ENCODE results near the gene GLT8D1. TPM values are rescaled to one million over a fixed set of nuclear protein-coding genes. Genes with fewer than 3 reads are reported as not detected.

GLT8D1 gene
- total and polyA plus RNA-seq, 2 of the 4 experiments (the other 2 are of a cell fraction), result 87.8 to 124 TPM

- no CpG with 5 or more reads among the region's 4 CpGs for WGBS, 2 experiments (ENCODE audit: extremely low coverage in 2 of 2, insufficient read length in 1 of 2)
- Histone ChIP-seq H3K23ac (ENCODE audit: low read depth, low read length) (0 out of 2 replicates have a peak overlapping the region, but pooled peaks have one; percentile 5), H2BK15ac (ENCODE audit: low read depth, low read length) (no peak overlapping the region), H4K5ac (ENCODE audit: low read depth, low read length) (no peak overlapping the region), H3K4me1 (ENCODE audit: control insufficient read depth, insufficient read depth, low read length) (peaks cover 5% of the 10 kb centered on the region), H2BK120ac (ENCODE audit: low read depth, low read length) (no peak overlapping the region), H3K9me3 (ENCODE audit: control insufficient read depth, insufficient read depth, low read length) (no peaks in the 10 kb centered on the region), H3K9ac (ENCODE audit: low read depth, low read length) (no peak overlapping the region), H2AK9ac (replicated peaks; ENCODE audit: low read depth, low read length, poor library complexity) (no peak overlapping the region), H4K91ac (ENCODE audit: insufficient read depth, low read depth, low read length) (no peak overlapping the region), H3K14ac (replicated peaks; ENCODE audit: low read depth, low read length) (no peak overlapping the region), H2AFZ (replicated peaks; ENCODE audit: low read length, poor library complexity) (no peak overlapping the region), H3K27me3 (ENCODE audit: control insufficient read depth, insufficient read depth, low read length) (no peaks in the 10 kb centered on the region), H3K56ac (ENCODE audit: extremely low read depth, insufficient read depth, low read length) (no peak overlapping the region), H3K36me3 (ENCODE audit: control insufficient read depth, insufficient read depth, low read length) (peaks cover 9% of the 10 kb centered on the region), H3K9me1 (ENCODE audit: insufficient read depth, low read length) (0 out of 2 replicates have a peak, but pooled peaks cover 2% of the 10 kb centered on the region), H2AK5ac (ENCODE audit: low read depth, low read length) (no peak overlapping the region), H3K18ac (ENCODE audit: low read depth, low read length) (no peak overlapping the region), H2BK20ac (ENCODE audit: low read depth, low read length) (no peak overlapping the region), H3K27ac (ENCODE audit: insufficient read depth, low read length) (no peak overlapping the region), H3K79me1 (ENCODE audit: low read depth in 1 of 2, low read length in 2 of 2) (peaks cover 17 to 50% of the 10 kb centered on the region in 2 experiments), H4K20me1 (ENCODE audit: insufficient read depth, low read length) (peaks cover 12% of the 10 kb centered on the region; the same call in 1 of the 2 replicates), H4K8ac (ENCODE audit: low read depth in 2 of 2, low read length in 2 of 2) (no peak overlapping the region), H3K4me3 (ENCODE audit: insufficient read depth, low read depth, low read length) (no peak overlapping the region), H3K4ac (ENCODE audit: low read depth, low read length) (no peak overlapping the region), H3K4me2 (ENCODE audit: low read depth, low read length) (no peak overlapping the region; the same call in 1 of the 2 replicates), H2BK5ac (ENCODE audit: low read depth, low read length, poor library complexity, severe bottlenecking) (no peak overlapping the region)
- BruUV-seq (replicated peaks), result TSS peak; percentile 60
- TF ChIP-seq, protein P1, sequence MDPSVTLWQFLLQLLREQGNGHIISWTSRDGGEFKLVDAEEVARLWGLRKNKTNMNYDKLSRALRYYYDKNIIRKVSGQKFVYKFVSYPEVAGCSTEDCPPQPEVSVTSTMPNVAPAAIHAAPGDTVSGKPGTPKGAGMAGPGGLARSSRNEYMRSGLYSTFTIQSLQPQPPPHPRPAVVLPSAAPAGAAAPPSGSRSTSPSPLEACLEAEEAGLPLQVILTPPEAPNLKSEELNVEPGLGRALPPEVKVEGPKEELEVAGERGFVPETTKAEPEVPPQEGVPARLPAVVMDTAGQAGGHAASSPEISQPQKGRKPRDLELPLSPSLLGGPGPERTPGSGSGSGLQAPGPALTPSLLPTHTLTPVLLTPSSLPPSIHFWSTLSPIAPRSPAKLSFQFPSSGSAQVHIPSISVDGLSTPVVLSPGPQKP (IDR thresholded peaks at IDR 0.05; ENCODE audit: borderline replicate concordance, low read depth, low read length), result no peak
- no peak for TF ChIP-seq RCOR1 (IDR thresholded peaks at IDR 0.05; ENCODE audit: insufficient replicate concordance, low read length)
- TF ChIP-seq MAZ (IDR thresholded peaks at IDR 0.05; ENCODE audit: borderline replicate concordance, low read depth, low read length), result no peak
- no peak for TF ChIP-seq POLR2A (IDR thresholded peaks at IDR 0.05; ENCODE audit: low read depth, low read length)
- no peak for TF ChIP-seq NFE2L2 (IDR thresholded peaks at IDR 0.05; ENCODE audit: low read depth, low read length)
- TF ChIP-seq CEBPB (IDR thresholded peaks at IDR 0.05; ENCODE audit: low read depth, low read length), result no peak
- no peak for TF ChIP-seq MAFK (IDR thresholded peaks at IDR 0.05; ENCODE audit: low read depth, low read length)
- TF ChIP-seq, protein P2, sequence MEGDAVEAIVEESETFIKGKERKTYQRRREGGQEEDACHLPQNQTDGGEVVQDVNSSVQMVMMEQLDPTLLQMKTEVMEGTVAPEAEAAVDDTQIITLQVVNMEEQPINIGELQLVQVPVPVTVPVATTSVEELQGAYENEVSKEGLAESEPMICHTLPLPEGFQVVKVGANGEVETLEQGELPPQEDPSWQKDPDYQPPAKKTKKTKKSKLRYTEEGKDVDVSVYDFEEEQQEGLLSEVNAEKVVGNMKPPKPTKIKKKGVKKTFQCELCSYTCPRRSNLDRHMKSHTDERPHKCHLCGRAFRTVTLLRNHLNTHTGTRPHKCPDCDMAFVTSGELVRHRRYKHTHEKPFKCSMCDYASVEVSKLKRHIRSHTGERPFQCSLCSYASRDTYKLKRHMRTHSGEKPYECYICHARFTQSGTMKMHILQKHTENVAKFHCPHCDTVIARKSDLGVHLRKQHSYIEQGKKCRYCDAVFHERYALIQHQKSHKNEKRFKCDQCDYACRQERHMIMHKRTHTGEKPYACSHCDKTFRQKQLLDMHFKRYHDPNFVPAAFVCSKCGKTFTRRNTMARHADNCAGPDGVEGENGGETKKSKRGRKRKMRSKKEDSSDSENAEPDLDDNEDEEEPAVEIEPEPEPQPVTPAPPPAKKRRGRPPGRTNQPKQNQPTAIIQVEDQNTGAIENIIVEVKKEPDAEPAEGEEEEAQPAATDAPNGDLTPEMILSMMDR (conservative IDR thresholded peaks at IDR 0.05; ENCODE audit: low read depth, low read length), result no peak
- no peak for TF ChIP-seq BHLHE40 (IDR thresholded peaks at IDR 0.05; ENCODE audit: low read depth, low read length)
- CTCF ChIA-PET, result no interaction called here
- ATAC-seq (ENCODE audit: low read depth), result no peak
- dilution Hi-C loops (cut with HindIII; ENCODE audit: low sequenced_read_pairs, unreplicated experiment), result no loop called here
- intact Hi-C loops (cut with micrococcal nuclease), result no loop called here
- in situ Hi-C loops (cut with MboI; ENCODE audit: low sequenced_read_pairs), result no loop called here
- DNase-seq, result no peak
- POLR2A ChIA-PET (ENCODE audit: unreplicated experiment), result no interaction called here
Measured at GRCh38 chr3:52707585-52707984, 2.0 kb upstream of the GLT8D1 start.

Measured in IMR-90 (cell line).